ENCODE results near the gene DPP4. TPM values are rescaled to one million over a fixed set of nuclear protein-coding genes. Genes with fewer than 3 reads are reported as not detected.

Gene DPP4
- total RNA-seq, 1 experiment from 2014 or later: 27.6 TPM

- Mint-ChIP-seq H3K36me3 (ENCODE audit: insufficient read depth, unreplicated experiment) (no peaks in the 10 kb centered on the region), H3K27me3 (ENCODE audit: unreplicated experiment) (no peaks in the 10 kb centered on the region), H3K4me3 (ENCODE audit: low read depth, unreplicated experiment) (no peak overlapping the region), H3K27ac (ENCODE audit: unreplicated experiment) (peak overlapping the region; percentile 66), H3K4me1 (ENCODE audit: low read depth, unreplicated experiment) (peaks cover 47% of the 10 kb centered on the region), H3K9me3 (ENCODE audit: low read depth, unreplicated experiment) (peaks cover 3% of the 10 kb centered on the region)
- no TSS peak for BruUV-seq (replicated peaks)
- intact Hi-C loops (cut with micrococcal nuclease; ENCODE audit: unreplicated experiment): loop anchor here (2.0 to 5.0 kb wide), 2 partner anchors 19 to 69 kb away; no protein-coding TSS in a partner anchor
- DNase-seq: peak; percentile 82
- CTCF ChIA-PET: interaction anchor here (0.9 kb wide), 1 partner anchor 69 kb away, joined by 3 read pairs; no protein-coding TSS in a partner anchor
- no peak for TF ChIP-seq CTCF (IDR thresholded peaks at IDR 0.05; ENCODE audit: unreplicated experiment)
Observed at GRCh38 chr2:162091325-162092007, 17.5 kb upstream of the DPP4 start.

GRCh38 chr2:162090109-162090508 lies 16.1 kb upstream of the DPP4 start:
- BruUV-seq (replicated peaks): no TSS peak
- Mint-ChIP-seq H3K27ac (ENCODE audit: unreplicated experiment) (peak overlapping the region; percentile 53), H3K9me3 (ENCODE audit: low read depth, unreplicated experiment) (peaks cover 3% of the 10 kb centered on the region), H3K4me3 (ENCODE audit: low read depth, unreplicated experiment) (no peak overlapping the region), H3K36me3 (ENCODE audit: insufficient read depth, unreplicated experiment) (no peaks in the 10 kb centered on the region), H3K27me3 (ENCODE audit: unreplicated experiment) (no peaks in the 10 kb centered on the region), H3K4me1 (ENCODE audit: low read depth, unreplicated experiment) (peaks cover 58% of the 10 kb centered on the region)
- intact Hi-C loops (cut with micrococcal nuclease; ENCODE audit: unreplicated experiment): loop anchor here (2.0 to 5.0 kb wide), 2 partner anchors 17 to 68 kb away; no protein-coding TSS in a partner anchor
- CTCF ChIA-PET: interaction anchor here (1.2 kb wide), 1 partner anchor 78 kb away, joined by 3 read pairs; no protein-coding TSS in a partner anchor
- no peak for DNase-seq
- TF ChIP-seq CTCF (IDR thresholded peaks at IDR 0.05; ENCODE audit: unreplicated experiment): no peak

GRCh38 chr2:162086904-162087303 lies 12.9 kb upstream of the DPP4 start:
- H3K4me1 Mint-ChIP-seq (ENCODE audit: low read depth, unreplicated experiment): peaks cover 41% of the 10 kb centered on the region
- H3K36me3 Mint-ChIP-seq (ENCODE audit: insufficient read depth, unreplicated experiment): no peaks in the 10 kb centered on the region

GRCh38 chr2:162085090-162085891 lies 11.3 kb upstream of the DPP4 start:
- Mint-ChIP-seq H3K27ac (ENCODE audit: unreplicated experiment) (no peak overlapping the region), H3K4me1 (ENCODE audit: low read depth, unreplicated experiment) (peaks cover 25% of the 10 kb centered on the region), H3K27me3 (ENCODE audit: unreplicated experiment) (no peaks in the 10 kb centered on the region), H3K4me3 (ENCODE audit: low read depth, unreplicated experiment) (no peak overlapping the region), H3K36me3 (ENCODE audit: insufficient read depth, unreplicated experiment) (no peaks in the 10 kb centered on the region), H3K9me3 (ENCODE audit: low read depth, unreplicated experiment) (peaks cover 3% of the 10 kb centered on the region)
- CTCF ChIA-PET: no interaction called here
- no peak for TF ChIP-seq CTCF (IDR thresholded peaks at IDR 0.05; ENCODE audit: unreplicated experiment)
- intact Hi-C loops (cut with micrococcal nuclease; ENCODE audit: unreplicated experiment): no loop called here
- BruUV-seq (replicated peaks): no TSS peak
- DNase-seq: no peak

More at GRCh38 chr2:162086904-162087303, 12.9 kb upstream of the DPP4 start:
- CTCF ChIA-PET: no interaction called here
- Mint-ChIP-seq H3K27ac (ENCODE audit: unreplicated experiment) (no peak overlapping the region), H3K4me3 (ENCODE audit: low read depth, unreplicated experiment) (no peak overlapping the region), H3K9me3 (ENCODE audit: low read depth, unreplicated experiment) (peaks cover 3% of the 10 kb centered on the region), H3K27me3 (ENCODE audit: unreplicated experiment) (no peaks in the 10 kb centered on the region)
- intact Hi-C loops (cut with micrococcal nuclease; ENCODE audit: unreplicated experiment): no loop called here
- no TSS peak for BruUV-seq (replicated peaks)
- DNase-seq: no peak
- TF ChIP-seq CTCF (IDR thresholded peaks at IDR 0.05; ENCODE audit: unreplicated experiment): no peak
